GM23338 (cell line): ENCODE results near the gene ASB3. TPM values are rescaled to one million over a fixed set of nuclear protein-coding genes. Genes with fewer than 3 reads are reported as not detected.

Source experiments
- ATAC-seq: fragments of 200-7000 bp; cut with Tn5 transposase; 3 replicates; pipeline ENCODE4 v1.9.1; 2020
- DNase-seq: peaks from one replicate; pipeline ENCODE4 v3.0.0-alpha.2; 2015; ENCODE audit warnings: low spot score
- H2AFZ ChIP-seq: fragments of 200-600 bp; sonication (generic); 2 replicates; pipeline ENCODE4 v1.8.0; 2016; ENCODE audit warnings: antibody characterized with exemption, mild to moderate bottlenecking, moderate library complexity
- H3F3A ChIP-seq: fragments of 200-600 bp; sonication (generic); replicated peaks from 2 replicates; pipeline ENCODE4 v1.8.0; 2017; ENCODE audit warnings: antibody characterized with exemption, mixed run types, low read depth
- H3K27ac ChIP-seq: fragments of 200-600 bp; sonication (generic); 2 replicates; pipeline ENCODE4 v1.6.1; 2016; ENCODE audit warnings: low read depth
- H3K27me3 ChIP-seq: fragments of 200-600 bp; sonication (generic); 2 replicates; pipeline ENCODE4 v1.8.0; 2016; ENCODE audit warnings: mild to moderate bottlenecking, mixed run types, moderate library complexity; ENCODE audit not compliant: insufficient read depth
- H3K36me3 ChIP-seq: fragments of 200-600 bp; sonication (generic); 2 replicates; pipeline ENCODE4 v1.8.0; 2016; ENCODE audit warnings: mild to moderate bottlenecking; ENCODE audit not compliant: insufficient read depth
- H3K4me1 ChIP-seq: fragments of 200-600 bp; sonication (generic); 2 replicates; pipeline ENCODE4 v1.8.0; 2016; ENCODE audit warnings: mild to moderate bottlenecking, moderate library complexity; ENCODE audit not compliant: insufficient read depth
- H3K4me2 ChIP-seq: fragments of 200-600 bp; sonication (generic); 2 replicates; pipeline ENCODE4 v1.7.1; 2017; ENCODE audit warnings: mixed run types
- H3K4me3 ChIP-seq: fragments of 200-600 bp; sonication (generic); 2 replicates; pipeline ENCODE4 v1.6.1; 2016; ENCODE audit warnings: mixed run types
- H3K79me2 ChIP-seq: fragments of 200-600 bp; sonication (generic); replicated peaks from 2 replicates; pipeline ENCODE4 v1.8.0; 2017; ENCODE audit warnings: mild to moderate bottlenecking; ENCODE audit not compliant: insufficient read depth
- H3K9me2 ChIP-seq: fragments of 200-600 bp; sonication (generic); 2 replicates; pipeline ENCODE4 v1.8.0; 2017; ENCODE audit not compliant: insufficient read depth
- H4K20me1 ChIP-seq: fragments of 200-600 bp; sonication (generic); replicated peaks from 2 replicates; pipeline ENCODE4 v1.8.0; 2017; ENCODE audit warnings: mild to moderate bottlenecking; ENCODE audit not compliant: insufficient read depth
- H3K27ac Mint-ChIP-seq: 2 replicates; pipeline ENCODE4 v1.8.0; 2020; ENCODE audit warnings: inconsistent platforms, mild to moderate bottlenecking, moderate library complexity, mixed read lengths
- H3K27me3 Mint-ChIP-seq: 3 replicates; pipeline ENCODE4 v1.8.0; 2022; ENCODE audit warnings: low read depth, mild to moderate bottlenecking, moderate library complexity, mixed read lengths, inconsistent platforms; ENCODE audit not compliant: insufficient read depth, poor library complexity
- H3K36me3 Mint-ChIP-seq: 3 replicates; pipeline ENCODE4 v1.8.0; 2021; ENCODE audit warnings: low read depth, mild to moderate bottlenecking, inconsistent platforms, moderate library complexity, mixed read lengths
- H3K4me1 Mint-ChIP-seq: 3 replicates; pipeline ENCODE4 v1.8.0; 2020; ENCODE audit warnings: mild to moderate bottlenecking, inconsistent platforms, mixed read lengths
- H3K4me3 Mint-ChIP-seq: 3 replicates; pipeline ENCODE4 v1.8.0; 2021; ENCODE audit warnings: moderate library complexity, mild to moderate bottlenecking, inconsistent platforms, mixed read lengths
- H3K9me3 Mint-ChIP-seq: 3 replicates; pipeline ENCODE4 v1.8.0; 2020; ENCODE audit warnings: moderate library complexity, mild to moderate bottlenecking, inconsistent platforms, mixed read lengths
- CREB1 ChIP-seq: fragments of 250-450 bp; sonication (Bioruptor Pico); IDR thresholded peaks from 2 replicates; pipeline ENCODE4 v1.5.0; 2020; ENCODE audit warnings: low read depth, mild to moderate bottlenecking, moderate library complexity
- ETS1 ChIP-seq: IDR thresholded peaks from 2 replicates; pipeline ENCODE4 v1.6.1; 2016; ENCODE audit warnings: antibody characterized with exemption
- EZH2 ChIP-seq: fragments of 200-600 bp; sonication (generic); IDR thresholded peaks from one replicate; pipeline ENCODE4 v1.8.0; 2017; ENCODE audit warnings: antibody characterized with exemption, mild to moderate bottlenecking, low read depth; ENCODE audit not compliant: unreplicated experiment
- JUNB ChIP-seq: IDR thresholded peaks from one replicate; pipeline ENCODE4 v1.6.1; 2016; ENCODE audit warnings: antibody characterized with exemption; ENCODE audit not compliant: unreplicated experiment
- POLR2AphosphoS5 ChIP-seq: IDR thresholded peaks from 2 replicates; pipeline ENCODE4 v1.6.1; 2016; ENCODE audit warnings: antibody characterized with exemption, low read depth
- REST ChIP-seq: IDR thresholded peaks from one replicate; pipeline ENCODE4 v1.6.1; 2018; ENCODE audit warnings: antibody characterized with exemption; ENCODE audit not compliant: unreplicated experiment
- STAT1 ChIP-seq: IDR thresholded peaks from one replicate; pipeline ENCODE4 v1.6.1; 2016; ENCODE audit warnings: antibody characterized with exemption; ENCODE audit not compliant: unreplicated experiment
- ZNF114 ChIP-seq: fragments of 250-450 bp; sonication (Bioruptor Pico); IDR thresholded peaks from 2 replicates; pipeline ENCODE4 v1.5.0; 2020; ENCODE audit warnings: mild to moderate bottlenecking, moderate library complexity
- ZNF331 ChIP-seq: fragments of 250-450 bp; sonication (Bioruptor Pico); IDR thresholded peaks from 2 replicates; pipeline ENCODE4 v1.5.0; 2020; ENCODE audit warnings: low read depth, mild to moderate bottlenecking, moderate library complexity
- polyA plus RNA-seq: library from polyadenylated mRNA; unstranded; fragments of >200 nt; fragmentation: Nextera tagmentation; extraction: Ambion mirVana; gene quantifications from 2 replicates; pipeline ENCODE4 v1.2.1, GENCODE V29; 2016
- total RNA-seq: library from RNA; depleted of rRNA; stranded (reverse); fragments of >200 nt; shearing (Covaris generic); gene quantifications from 2 replicates; pipeline ENCODE4 v1.2.3, GENCODE V29; 2014

The ASB3 gene
- total and polyA plus RNA-seq, 2 experiments from 2014 or later, result 22.4 to 30.5 TPM

DNA sequence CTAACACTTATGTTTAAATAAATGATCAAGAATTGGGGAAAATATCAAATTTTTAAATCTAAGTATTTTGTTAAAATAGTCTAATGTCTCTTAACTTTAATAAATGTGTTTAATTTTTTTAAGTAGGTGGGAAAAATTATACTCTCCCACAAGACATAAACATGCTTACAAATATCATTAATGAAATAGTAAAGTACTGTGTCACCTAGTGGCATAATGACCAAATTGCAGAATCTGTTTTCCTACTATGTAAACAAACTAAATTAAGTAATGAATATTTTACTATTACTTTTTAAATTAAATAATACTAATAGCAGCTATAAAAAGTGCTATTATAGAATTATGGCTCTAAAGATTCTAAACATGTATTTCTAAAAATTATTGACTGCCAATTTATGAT lies 71.2 kb downstream of the ASB3 start:
- ATAC-seq, result no peak
- Histone ChIP-seq H3K79me2 (peaks cover 6% of the 10 kb centered on the region; the same call in 1 of the 2 replicates), H2AFZ (no peak overlapping the region), H3K4me1 (no peaks in the 10 kb centered on the region), H3K4me3 (no peak overlapping the region), H3K27ac (no peak overlapping the region), H3K4me2 (no peak overlapping the region), H3K9me2 (0 out of 2 replicates have a peak, but pooled peaks cover 4% of the 10 kb centered on the region), H4K20me1 (0 out of 2 replicates have a peak, but pooled peaks cover 3% of the 10 kb centered on the region), H3K36me3 (peaks cover 11% of the 10 kb centered on the region), H3K27me3 (no peaks in the 10 kb centered on the region), H3F3A (no peaks in the 10 kb centered on the region)
- H3K4me1 Mint-ChIP-seq, result no peaks in the 10 kb centered on the region
- TF ChIP-seq ZNF331 (CRISPR knock-in tag), result no peak
- no peak for TF ChIP-seq CREB1 (CRISPR knock-in tag)
- TF ChIP-seq ETS1, result no peak
- peaks cover 17% of the 10 kb centered on the region; the same call in 2 of the 3 replicates for H3K9me3 Mint-ChIP-seq
- peaks cover 1% of the 10 kb centered on the region for H3K27me3 Mint-ChIP-seq
- no peak overlapping the region for H3K4me3 Mint-ChIP-seq
- no peak overlapping the region for H3K27ac Mint-ChIP-seq
- peak; percentile 26 for DNase-seq
- H3K36me3 Mint-ChIP-seq, result peaks cover 47% of the 10 kb centered on the region

DNA sequence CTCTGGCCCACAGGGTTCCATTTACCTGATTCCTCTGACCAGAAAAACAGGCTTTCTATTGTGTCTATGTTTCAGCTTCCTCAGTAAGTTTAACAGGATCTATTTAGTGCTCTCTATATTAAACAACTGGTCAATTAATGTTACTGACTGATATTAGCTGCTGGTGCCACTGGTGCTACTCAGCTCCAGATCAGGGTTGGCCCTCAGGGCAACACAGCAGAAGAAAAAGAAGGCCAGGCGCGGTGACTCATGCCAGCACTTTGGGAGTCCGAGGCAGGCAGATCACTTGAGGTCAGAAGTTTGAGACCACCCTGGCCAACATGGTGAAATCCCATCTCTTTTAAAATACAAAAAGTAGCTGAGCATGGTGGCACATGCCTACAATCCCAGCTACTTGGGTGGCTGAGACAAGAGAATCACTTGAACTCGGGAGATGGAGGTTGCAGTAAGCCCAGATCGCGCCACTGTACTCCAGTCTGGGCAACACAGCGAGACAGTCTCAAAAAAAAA lies 75.4 kb downstream of the ASB3 start:
- Histone ChIP-seq H3F3A (no peaks in the 10 kb centered on the region), H3K27ac (no peak overlapping the region), H3K4me2 (no peak overlapping the region), H3K4me3 (no peak overlapping the region), H2AFZ (no peak overlapping the region), H3K4me1 (no peaks in the 10 kb centered on the region), H4K20me1 (0 out of 2 replicates have a peak, but pooled peaks cover 3% of the 10 kb centered on the region), H3K36me3 (peaks cover 32% of the 10 kb centered on the region), H3K79me2 (no peaks in the 10 kb centered on the region), H3K9me2 (0 out of 2 replicates have a peak, but pooled peaks cover 4% of the 10 kb centered on the region), H3K27me3 (no peaks in the 10 kb centered on the region)
- ATAC-seq (no peak), DNase-seq (no peak)
- peaks cover 73% of the 10 kb centered on the region for H3K36me3 Mint-ChIP-seq
- TF ChIP-seq EZH2, result no peak
- no peak for TF ChIP-seq POLR2AphosphoS5
- no peak for TF ChIP-seq CREB1 (CRISPR knock-in tag)
- TF ChIP-seq ZNF114 (CRISPR knock-in tag), result no peak
- no peak overlapping the region for H3K4me3 Mint-ChIP-seq
- peaks cover 42% of the 10 kb centered on the region for H3K9me3 Mint-ChIP-seq
- H3K4me1 Mint-ChIP-seq, result no peaks in the 10 kb centered on the region
- H3K27ac Mint-ChIP-seq, result no peak overlapping the region
- peaks cover 2% of the 10 kb centered on the region for H3K27me3 Mint-ChIP-seq

GRCh38 chr2:53708988-53709387 lies 77.8 kb downstream of the ASB3 start:
- Mint-ChIP-seq H3K27me3 (peaks cover 2% of the 10 kb centered on the region), H3K36me3 (peaks cover 70% of the 10 kb centered on the region), H3K4me1 (no peaks in the 10 kb centered on the region), H3K27ac (no peak overlapping the region), H3K4me3 (no peak overlapping the region), H3K9me3 (peaks cover 42% of the 10 kb centered on the region)
- no peaks in the 10 kb centered on the region for H4K20me1 ChIP-seq
- no peak overlapping the region for H3K4me3 ChIP-seq
- H3K27me3 ChIP-seq, result no peaks in the 10 kb centered on the region
- no peaks in the 10 kb centered on the region for H3F3A ChIP-seq
- H3K36me3 ChIP-seq, result peaks cover 32% of the 10 kb centered on the region
- H3K9me2 ChIP-seq, result 0 out of 2 replicates have a peak, but pooled peaks cover 4% of the 10 kb centered on the region
- ATAC-seq (no peak), DNase-seq (peak; percentile 15)
- no peak overlapping the region for H3K4me2 ChIP-seq
- no peak overlapping the region for H2AFZ ChIP-seq
- H3K4me1 ChIP-seq, result no peaks in the 10 kb centered on the region
- H3K79me2 ChIP-seq, result no peaks in the 10 kb centered on the region
- H3K27ac ChIP-seq, result no peak overlapping the region
- no peak for TF ChIP-seq REST
- TF ChIP-seq POLR2AphosphoS5, result no peak
- no peak for TF ChIP-seq JUNB
- no peak for TF ChIP-seq STAT1
